Left ventricle myocardium superior (tissue), 1 donor: ENCODE measurements around the gene CYBRD1. TPM values are rescaled to one million over a fixed set of nuclear protein-coding genes. Genes with fewer than 3 reads are reported as not detected.
A peak's percentile ranks its signal among the peaks of the same experiment; 100 is the strongest.
"Not testable (repeated sequence)": the region's sequence is repeated elsewhere in the genome, so short reads cannot be mapped to it uniquely, and the experiment has no call there.

ENCODE experiments used
- ATAC-seq: fragments of 200-7000 bp; cut with Tn5 transposase; one replicate; pipeline ENCODE4 v1.9.1; 2020; ENCODE audit warnings: mild to moderate bottlenecking, moderate library complexity
- DNase-seq: peaks from one replicate; pipeline ENCODE4 v3.0.0-alpha.2; 2020
- intact Hi-C: fragments of 100-400 bp; cut with micrococcal nuclease; formaldehyde crosslinking; loops from one replicate; pipeline ENCODE4 v1.11.0; 2022
- total RNA-seq: library from RNA; stranded (reverse); fragmentation: NEBNext Ultra II Directional; extraction: Animal tissue kit (Norgen Biotek cat#: 25700); gene quantifications from one replicate; pipeline ENCODE4 v1.2.1, GENCODE V29; 2021
- donor health status: DM: no; HTN: yes; CAD: no; lungs with severe emphysema.

Gene CYBRD1
- total RNA-seq, 1 donor from 2014 or later: 55.0 TPM

DNA sequence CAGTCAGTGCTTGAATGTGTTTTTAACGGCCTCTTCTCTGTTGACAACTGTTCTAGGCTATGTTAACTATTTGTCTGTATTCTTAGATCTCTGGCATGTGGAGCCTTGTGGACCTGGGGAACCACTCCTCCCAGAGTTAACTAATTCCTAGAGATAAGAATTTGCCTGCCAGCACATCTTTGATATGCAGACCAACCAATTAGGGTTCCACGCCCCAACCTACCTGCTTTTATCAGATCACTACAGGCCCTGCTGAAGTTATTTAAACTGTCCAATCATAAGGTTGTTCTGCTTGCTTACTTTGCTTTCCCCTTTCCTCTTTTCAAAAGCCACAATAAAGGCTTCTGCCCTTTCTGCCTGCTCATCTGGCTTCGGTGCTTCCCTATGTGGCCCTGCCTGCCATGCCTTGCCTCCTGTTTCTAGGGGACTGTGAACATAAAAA is 8.5 kb upstream of the CYBRD1 start:
- intact Hi-C loops: no loop called here
- ATAC-seq (peak; percentile 35), DNase-seq (no peak)

DNA sequence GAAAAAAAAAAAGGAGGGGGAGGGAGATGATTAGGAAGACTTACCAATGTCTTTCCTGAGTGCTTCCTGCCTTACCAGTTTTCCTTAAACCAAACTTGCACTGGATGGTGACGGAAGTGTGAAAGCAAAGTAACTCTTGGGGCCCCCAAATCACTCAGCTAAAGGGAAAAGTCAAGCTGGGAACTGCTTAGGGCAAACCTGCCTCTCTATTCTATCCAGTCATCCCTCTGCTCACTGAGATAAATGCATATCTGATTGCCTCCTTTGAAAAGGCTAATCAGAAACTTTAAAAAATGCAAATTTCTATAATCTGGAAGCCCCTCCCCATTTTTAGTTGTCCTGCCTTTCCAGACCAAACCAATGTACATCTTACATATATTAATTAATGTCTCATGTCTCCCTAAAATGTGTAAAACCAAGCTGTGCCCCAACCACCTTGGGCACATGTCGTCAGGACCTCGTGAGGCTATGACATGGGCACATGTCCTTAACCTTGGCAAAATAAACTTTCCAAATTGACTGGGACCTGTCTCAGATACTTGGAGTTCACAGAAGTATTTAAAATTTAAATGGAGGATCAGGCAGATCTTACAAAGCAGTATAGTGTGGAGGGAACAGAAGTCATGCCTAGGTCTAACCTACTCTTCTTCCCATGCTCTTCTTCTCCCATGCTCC is 7.2 kb upstream of the CYBRD1 start:
- no peak for ATAC-seq
- DNase-seq: no peak
- intact Hi-C loops: no loop called here

DNA sequence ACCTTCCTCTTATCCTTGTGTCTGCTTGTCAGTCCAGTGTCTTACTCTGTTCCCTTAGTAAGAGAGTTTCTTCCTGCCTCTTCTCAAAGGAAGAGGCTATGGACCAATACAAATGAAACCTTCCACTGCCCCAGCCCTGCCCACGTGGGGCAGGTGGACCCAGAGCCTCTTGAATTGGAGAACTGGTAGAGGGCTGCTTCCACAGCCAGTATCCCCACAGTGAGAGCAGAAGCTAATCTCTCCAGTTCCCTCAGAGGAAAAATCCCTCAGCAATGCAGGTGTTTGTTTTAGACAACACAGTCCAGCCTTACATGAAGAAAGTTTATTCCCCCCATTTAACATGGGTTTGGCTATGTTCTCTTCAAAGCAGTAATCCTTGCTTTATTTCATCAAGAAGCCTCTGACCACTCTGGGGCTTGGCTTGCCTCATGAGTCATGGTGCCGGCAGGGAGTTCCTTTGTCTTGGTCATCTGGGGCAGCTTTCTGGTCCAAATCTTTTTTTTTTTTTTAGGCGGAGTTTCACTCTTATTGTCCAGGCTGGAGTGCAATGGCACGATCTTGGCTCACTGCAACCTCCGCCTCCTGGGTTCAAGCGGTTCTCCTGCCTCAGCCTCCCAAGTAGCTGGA is 6.5 kb upstream of the CYBRD1 start:
- intact Hi-C loops: no loop called here
- DNase-seq (no peak), ATAC-seq (no peak)

DNA sequence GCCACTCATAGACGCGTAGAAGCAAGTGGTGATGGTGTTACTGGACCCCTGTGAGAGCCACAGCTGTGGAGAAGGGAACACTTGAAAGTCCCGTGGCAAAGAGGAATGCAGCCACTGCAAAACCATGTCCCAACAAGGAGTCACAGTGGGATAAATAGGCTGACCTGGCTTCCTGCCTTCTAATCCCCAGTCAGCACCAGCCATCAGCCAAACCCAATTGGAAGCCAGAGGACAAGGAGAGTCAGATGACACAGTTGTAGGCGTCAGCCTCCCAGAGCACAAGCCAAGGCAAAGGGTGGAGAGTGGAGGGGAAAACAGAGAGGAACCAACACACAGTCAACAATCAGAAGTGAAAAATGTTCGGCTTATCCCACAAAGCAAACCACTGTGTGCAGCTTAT is 5.5 kb upstream of the CYBRD1 start:
- no peak for ATAC-seq
- no peak for DNase-seq
- intact Hi-C loops: no loop called here

DNA sequence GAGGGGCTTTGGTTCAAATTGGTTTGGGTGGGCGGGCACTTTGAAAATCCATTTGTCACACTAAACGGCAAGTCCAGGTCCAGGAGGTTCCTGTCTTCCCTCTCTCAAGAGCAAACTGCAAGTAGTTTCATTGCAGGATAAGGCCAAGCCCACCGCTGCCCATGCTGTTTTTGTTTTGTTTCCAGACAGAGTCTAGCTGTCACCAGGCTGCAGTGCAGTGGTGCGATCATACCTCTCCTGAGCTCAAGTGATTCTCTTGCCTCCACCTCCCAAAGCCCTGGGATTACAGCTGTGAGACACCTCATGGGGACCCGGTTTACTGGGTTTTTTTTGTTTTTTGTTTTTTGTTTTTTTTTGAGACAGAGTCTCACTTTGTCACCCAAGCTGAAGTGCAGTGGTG is 1.8 kb upstream of the CYBRD1 start:
- no peak for DNase-seq
- intact Hi-C loops: loop anchor here (10.0 kb wide), 1 partner anchor 86 kb away; the partner anchor contains the start of genes DCAF17 and METTL8
- no peak for ATAC-seq

DNA sequence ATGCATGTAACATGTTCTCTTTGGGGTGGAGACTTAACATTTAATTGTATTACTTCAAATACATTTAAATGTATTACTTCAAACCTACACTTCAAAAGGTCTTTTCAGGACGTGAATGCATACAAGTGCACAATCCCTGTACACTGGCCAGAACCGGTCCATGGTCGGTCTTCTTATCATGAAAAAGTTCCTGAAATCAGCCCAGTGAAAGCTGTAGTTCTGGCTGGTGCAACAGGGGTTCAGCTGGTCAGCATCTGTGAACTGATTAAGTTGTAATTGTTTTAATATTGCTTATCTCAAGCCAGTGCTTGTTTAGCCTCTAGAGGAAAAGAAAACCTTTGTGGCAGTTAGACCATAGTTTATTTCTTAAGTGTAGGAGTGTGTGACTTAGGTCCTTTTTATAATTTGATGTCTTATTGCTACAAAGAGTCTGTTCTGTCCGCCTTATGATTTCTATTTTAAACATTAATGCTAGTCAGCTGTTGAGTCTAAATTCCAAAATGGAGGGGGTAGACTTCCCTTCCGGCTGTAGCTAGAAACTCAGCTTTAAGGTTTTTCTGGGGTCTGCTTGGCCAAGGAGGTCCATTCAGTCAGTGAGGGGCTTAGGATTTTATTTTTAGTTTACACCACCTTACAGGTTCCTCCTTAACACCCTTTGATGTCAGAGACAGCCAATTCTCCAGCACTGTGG is 768 bp upstream of the CYBRD1 start:
- ATAC-seq: no peak
- DNase-seq: no peak
- intact Hi-C loops: loop anchor here (10.0 kb wide), 1 partner anchor 87 kb away; the partner anchor contains the start of genes DCAF17 and METTL8

DNA sequence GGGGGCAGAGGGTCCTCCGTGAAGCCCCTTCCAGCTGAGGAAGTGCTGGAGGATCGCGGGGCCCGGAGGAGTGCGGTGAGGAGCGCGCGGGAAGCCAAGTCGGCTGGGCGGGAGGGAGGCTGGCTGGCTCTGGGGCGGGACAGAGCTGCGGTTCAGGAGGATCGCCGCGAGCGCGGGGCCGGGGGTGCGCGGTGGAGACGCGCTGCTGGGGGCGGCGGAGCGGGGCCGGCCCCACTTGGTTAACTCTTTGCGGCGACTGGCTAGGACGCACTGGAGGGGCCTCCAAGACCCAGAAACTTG is 464 bp downstream of the CYBRD1 start:
- ATAC-seq: peak; percentile 51
- peak; percentile 64 for DNase-seq
- intact Hi-C loops: loop anchor here (10.0 kb wide), 1 partner anchor 88 kb away; the partner anchor contains the start of genes DCAF17 and METTL8

DNA sequence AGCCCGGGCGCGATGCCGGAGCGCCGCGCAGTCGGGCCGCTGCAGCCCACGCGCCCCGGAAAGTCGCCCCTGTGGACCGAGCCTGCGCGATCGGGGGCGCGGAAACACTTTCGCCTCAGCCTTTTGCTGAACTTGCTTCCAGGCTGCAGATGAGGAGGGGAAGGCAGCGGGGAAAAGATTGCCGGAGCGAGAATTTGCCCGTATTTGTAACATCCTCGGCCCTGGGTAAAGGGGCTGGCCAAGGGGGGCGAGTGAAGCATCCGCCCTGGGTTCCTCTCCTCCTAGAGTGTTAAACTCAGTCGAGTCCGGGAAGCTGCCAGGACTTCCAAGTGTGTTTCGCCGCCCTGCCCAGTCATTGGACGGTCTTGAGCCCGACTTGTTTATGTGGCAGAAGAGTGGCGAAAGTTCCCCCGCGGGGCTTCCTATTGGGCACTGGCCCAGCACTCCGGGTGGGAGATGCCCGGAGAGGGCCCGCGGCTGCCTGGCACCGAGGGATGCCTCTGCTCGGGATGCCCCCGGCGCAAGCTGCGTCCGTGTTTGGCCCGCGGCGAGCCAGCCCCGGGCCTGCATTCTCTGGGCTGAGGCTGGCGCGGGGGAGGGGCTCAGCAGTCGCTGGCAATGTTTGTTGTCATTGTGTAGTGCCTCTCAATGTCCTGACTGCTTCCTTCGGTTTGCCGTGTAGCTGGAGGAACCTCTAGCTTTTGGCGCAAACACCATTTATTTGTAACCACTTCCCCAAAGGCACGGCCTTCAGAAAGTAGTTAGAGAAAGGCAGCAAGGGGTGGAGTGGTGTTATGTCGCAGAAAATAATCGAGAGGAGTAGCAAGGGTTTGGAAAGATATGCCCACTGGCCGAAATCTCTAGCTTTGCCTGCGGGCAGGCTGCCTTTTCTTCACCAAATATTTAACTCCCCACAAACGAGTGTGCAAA is 1.1 kb downstream of the CYBRD1 start:
- intact Hi-C loops: loop anchor here (10.0 kb wide), 1 partner anchor 89 kb away; the partner anchor contains the start of genes DCAF17 and METTL8
- ATAC-seq (peak; percentile 76), DNase-seq (peak; percentile 83)

DNA sequence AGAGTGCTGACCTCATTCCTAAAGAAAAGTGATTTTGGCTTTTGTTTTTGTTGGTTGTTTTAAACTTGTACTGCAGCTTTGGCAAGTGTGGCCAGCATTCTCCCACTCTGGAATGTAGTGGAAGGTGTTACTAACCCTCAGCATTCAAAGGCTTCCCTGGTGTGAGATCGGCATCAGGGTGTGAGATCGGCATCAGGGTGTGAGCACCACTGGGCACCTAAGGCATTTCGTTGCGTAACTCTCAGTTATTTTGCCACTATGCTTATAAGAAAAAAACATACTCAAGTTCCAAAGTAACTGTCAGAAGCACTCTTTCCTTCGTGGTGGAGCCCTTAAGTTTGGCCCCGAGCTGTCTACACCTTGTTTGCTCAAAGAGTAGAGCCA is 1.7 kb downstream of the CYBRD1 start:
- ATAC-seq: no peak
- DNase-seq: no peak
- intact Hi-C loops: loop anchor here (10.0 kb wide), 1 partner anchor 89 kb away; the partner anchor contains the start of genes DCAF17 and METTL8

DNA sequence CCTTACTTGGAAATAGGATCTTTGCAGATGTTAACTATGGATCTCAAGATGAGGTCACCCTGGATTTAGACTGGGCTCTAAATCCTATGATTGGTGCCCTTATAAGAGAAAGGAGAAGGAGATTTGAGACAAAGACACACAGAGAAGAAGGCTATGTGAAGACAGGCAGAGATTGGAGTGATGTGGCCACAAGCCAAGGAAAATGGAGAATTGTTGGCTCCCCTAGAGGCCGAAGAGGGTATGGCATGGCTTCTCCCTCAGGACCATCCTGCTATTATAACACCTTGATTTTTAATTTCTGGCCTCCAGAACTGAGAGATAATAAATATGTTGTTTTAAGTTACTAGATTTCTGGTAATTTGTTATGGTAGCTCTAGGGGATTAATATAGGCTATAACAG is 7.6 kb downstream of the CYBRD1 start:
- ATAC-seq: no peak
- intact Hi-C loops: loop anchor here (10.0 kb wide), 1 partner anchor 95 kb away; the partner anchor contains the start of genes DCAF17 and METTL8

DNA sequence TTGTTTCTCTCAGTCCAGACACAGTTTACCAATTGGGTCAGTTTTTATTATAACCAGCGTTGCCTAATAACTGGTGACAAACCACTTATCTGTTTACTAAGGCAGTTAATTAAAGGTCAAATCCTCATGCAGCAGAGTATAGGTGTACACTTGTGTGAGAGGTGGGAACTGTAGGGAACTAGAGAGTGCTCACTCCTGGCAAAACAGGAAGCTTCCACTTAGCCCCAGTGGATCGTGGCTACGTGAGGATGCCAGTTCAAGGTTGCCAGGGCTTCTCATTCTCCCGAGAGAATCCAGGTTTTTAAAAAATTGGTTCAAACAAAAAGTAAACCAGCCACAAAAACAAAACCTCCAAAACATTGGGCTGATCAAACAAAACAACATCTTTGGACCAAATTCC is 8.1 kb downstream of the CYBRD1 start:
- intact Hi-C loops: no loop called here
- no peak for ATAC-seq
- DNase-seq: no peak

More for the DNA sequence above, 7.6 kb downstream of the CYBRD1 start:
- DNase-seq: no peak

DNA sequence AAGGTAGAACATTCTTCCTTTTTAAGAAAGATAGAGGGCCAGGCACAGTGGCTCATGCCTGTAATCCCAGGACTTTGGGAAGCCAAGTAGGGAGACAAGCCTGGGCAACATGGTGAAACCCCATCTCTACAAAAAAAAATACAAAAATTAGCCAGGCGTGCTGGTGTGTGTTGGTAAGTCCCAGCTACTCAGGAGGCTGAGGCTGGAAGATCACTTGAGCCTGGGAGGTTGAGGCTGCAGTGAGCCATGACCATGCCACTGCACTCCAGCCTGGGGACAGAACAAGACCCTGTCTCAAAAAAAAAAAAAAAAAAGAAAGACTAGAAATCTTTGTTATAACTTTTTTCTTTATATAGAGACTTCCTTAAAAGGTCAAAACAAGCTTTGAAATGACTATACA is 8.6 kb downstream of the CYBRD1 start:
- ATAC-seq, DNase-seq, intact Hi-C loops: not testable (repeated sequence)

DNA sequence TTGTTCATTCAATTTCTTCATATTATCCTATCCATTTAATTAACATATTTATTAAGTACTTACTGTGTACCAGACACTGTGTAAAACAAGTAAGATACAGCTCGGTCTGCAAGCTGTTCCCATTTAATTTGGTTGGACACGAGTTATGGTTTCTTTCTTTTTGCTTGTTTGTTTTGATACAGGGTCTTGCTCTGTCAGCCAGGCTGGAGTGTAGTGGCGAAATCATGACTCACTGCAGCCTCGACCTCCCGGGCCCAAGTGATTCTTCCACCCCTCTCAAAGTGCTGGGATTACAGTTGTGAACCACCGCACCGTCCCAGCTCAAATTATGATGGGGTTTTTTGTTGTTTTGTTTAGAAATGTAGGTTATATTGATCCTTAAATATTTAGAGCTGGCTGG is 9.0 kb downstream of the CYBRD1 start:
- intact Hi-C loops: no loop called here
- DNase-seq (no peak), ATAC-seq (peak; percentile 55)

DNA sequence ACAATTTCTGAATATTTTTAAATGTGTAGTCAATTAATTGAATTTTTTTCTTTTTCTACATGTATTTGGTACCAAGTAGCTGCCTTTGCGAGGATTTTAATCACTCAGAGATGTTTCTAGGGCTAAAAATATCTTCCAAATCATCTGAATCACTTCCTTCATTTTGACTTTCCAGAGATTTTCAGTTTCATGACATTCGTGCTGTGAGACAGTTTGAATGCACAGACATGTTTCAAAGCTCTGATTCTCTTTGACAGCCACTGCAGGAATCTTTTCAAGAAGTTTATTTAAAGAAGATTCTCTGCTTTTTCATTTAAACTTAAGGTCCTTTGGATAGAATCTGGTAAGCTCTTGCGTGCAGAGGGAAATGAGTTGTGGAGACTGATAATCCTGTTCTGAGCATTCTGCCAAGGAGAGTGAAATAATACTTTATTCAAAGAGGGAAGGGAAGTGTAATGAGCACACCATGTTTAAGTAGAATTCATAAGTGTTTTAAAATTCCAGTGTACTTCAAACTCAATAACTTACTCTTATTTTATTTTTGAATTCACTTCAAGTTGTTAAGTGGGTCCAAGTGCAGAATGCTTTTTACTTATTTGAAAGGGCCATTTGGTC is 9.7 kb downstream of the CYBRD1 start:
- intact Hi-C loops: no loop called here
- ATAC-seq: no peak
- DNase-seq: no peak

DNA sequence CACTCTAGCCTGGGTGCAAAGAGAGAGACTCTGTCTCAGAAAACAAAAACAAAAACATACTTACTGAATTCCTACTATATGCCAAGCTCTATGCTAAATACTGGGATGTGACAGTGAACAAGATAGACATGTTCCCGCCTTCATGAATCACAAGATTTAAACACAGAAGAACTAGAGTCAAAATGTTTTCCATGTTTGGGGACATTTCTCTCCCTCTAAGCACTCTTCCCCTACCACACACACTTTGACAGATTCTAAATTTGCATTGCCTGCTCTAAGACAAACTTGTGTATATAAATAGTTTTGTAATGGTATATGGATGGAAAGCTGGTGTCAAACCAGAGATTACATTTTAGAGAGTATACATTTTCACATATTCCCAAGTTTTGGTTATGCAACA is 11.1 kb downstream of the CYBRD1 start:
- DNase-seq: no peak
- no peak for ATAC-seq
- intact Hi-C loops: no loop called here

DNA sequence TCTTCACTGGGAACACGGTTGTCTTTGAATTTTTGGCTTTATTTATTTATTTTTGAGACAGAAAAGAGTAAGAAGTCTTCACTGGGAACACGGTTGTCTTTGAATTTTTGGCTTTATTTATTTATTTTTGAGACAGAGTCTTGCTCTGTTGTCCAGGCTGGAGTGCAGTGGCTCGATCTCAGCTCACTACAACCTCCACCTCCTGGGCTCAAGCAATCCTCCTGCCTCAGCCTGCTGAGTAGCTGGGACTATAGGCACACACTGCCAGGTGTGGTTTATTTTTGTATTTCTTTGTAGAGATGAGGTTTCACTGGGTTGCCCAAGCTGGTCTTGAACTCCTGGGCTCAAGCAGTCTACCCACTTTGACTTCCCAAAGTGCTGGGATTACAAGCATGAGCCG is 13.3 kb downstream of the CYBRD1 start:
- ATAC-seq, DNase-seq, intact Hi-C loops: not testable (repeated sequence)

DNA sequence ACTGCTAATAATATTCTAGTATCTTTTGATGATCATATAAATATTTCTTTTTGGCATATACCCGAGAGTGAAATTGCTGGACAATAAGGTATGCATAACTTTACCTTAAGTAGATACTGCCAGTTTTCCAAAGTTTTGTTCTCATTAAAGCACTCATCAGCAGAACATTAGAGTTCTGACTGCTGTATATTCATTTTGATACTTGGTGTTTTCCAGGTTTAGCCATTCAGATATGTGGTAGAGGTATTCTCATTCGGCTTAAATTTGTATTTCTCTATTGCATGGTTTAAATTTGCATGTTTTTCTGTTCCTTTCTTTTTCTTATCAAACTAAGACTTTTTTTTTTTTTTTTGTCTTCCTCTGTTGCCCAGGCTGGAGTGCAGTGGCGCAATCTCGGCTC is 18.2 kb downstream of the CYBRD1 start:
- ATAC-seq (no peak), DNase-seq (no peak)
- intact Hi-C loops: no loop called here

DNA sequence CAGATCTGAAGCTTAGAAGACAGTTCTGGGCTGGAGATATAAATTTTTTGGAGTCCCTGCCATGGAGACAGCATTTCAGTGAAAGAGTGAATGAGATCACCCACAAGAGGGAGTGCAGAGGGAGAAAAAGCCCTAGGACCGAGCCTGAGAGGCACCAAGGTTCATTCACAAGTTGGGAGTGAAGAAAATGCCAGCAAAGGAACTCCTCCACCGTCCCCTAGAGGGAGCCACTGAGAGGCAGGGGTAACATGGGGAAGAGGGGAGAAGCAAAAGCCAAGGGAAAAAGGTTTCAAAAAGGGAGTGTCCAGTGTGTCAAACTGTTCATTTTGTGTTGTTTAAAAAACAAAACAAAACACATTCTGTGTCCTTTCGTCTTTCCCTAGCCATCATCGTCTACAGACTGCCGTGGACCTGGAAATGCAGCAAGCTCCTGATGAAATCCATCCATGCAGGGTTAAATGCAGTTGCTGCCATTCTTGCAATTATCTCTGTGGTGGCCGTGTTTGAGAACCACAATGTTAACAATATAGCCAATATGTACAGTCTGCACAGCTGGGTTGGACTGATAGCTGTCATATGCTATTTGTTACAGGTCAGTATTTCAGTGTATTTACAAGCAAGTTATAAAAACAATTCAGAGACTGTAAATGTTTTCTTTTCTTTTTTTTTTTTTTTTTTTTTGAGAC is 19.1 kb downstream of the CYBRD1 start:
- intact Hi-C loops: no loop called here
- no peak for ATAC-seq
- no peak for DNase-seq
